Trophoblast cell (in vitro differentiated cells and primary cell): ENCODE data around the gene PRKCH.

Experiments used
- DNase-seq, 2 donors: peaks; one replicate each; pipeline ENCODE4 v3.0.0-alpha.2; 2016
- H2AFZ ChIP-seq: 2 replicates; pipeline ENCODE4 v1.6.1; 2013; ENCODE audit warnings: low read length, moderate library complexity, mild to moderate bottlenecking; ENCODE audit not compliant: insufficient read depth, poor library complexity
- H2AK5ac ChIP-seq: 2 replicates; pipeline ENCODE4 v1.6.1; 2013; ENCODE audit warnings: mild to moderate bottlenecking, low read length
- H2BK120ac ChIP-seq: 2 replicates; pipeline ENCODE4 v1.6.1; 2013; ENCODE audit warnings: low read length, mild to moderate bottlenecking, moderate library complexity; ENCODE audit not compliant: insufficient read depth, poor library complexity
- H2BK12ac ChIP-seq: 2 replicates; pipeline ENCODE4 v1.6.1; 2013; ENCODE audit warnings: mild to moderate bottlenecking, low read length, moderate library complexity
- H2BK5ac ChIP-seq: 2 replicates; pipeline ENCODE4 v1.6.1; 2013; ENCODE audit warnings: low read length, low read depth, moderate library complexity, mild to moderate bottlenecking; ENCODE audit not compliant: poor library complexity
- H3K14ac ChIP-seq: 2 replicates; pipeline ENCODE4 v1.6.1; 2013; ENCODE audit warnings: mild to moderate bottlenecking, low read length
- H3K18ac ChIP-seq: 2 replicates; pipeline ENCODE4 v1.6.1; 2013; ENCODE audit warnings: mild to moderate bottlenecking, low read length
- H3K23ac ChIP-seq: 2 replicates; pipeline ENCODE4 v1.6.1; 2013; ENCODE audit warnings: low read length
- H3K27ac ChIP-seq: 2 replicates; pipeline ENCODE4 v1.5.1; 2013; ENCODE audit warnings: low read depth, mild to moderate bottlenecking, inconsistent platforms, low read length, moderate library complexity
- H3K27me3 ChIP-seq: 2 replicates; pipeline ENCODE4 v1.6.1; 2013; ENCODE audit warnings: inconsistent platforms, mild to moderate bottlenecking, low read length, moderate library complexity; ENCODE audit not compliant: insufficient read depth
- H3K36me3 ChIP-seq, 2 experiments: 1 replicate in 1 of 2; 2 replicates in 1 of 2; pipeline ENCODE4 v1.6.1; 2013; ENCODE audit warnings: low read length in 2 of 2, mild to moderate bottlenecking in 2 of 2, moderate library complexity in 1 of 2; ENCODE audit not compliant: insufficient read depth in 2 of 2, control insufficient read depth in 1 of 2
- H3K4ac ChIP-seq: 2 replicates; pipeline ENCODE4 v1.6.1; 2013; ENCODE audit warnings: low read depth, mild to moderate bottlenecking, low read length, moderate library complexity
- H3K4me1 ChIP-seq, 2 experiments: 1 replicate in 1 of 2; 2 replicates in 1 of 2; pipeline ENCODE4 v1.6.1; 2013; ENCODE audit warnings: low read length in 2 of 2, mild to moderate bottlenecking in 2 of 2, moderate library complexity in 1 of 2; ENCODE audit not compliant: insufficient read depth in 2 of 2, control insufficient read depth in 1 of 2
- H3K4me2 ChIP-seq: 2 replicates; pipeline ENCODE4 v1.6.1; 2013; ENCODE audit warnings: inconsistent platforms, mild to moderate bottlenecking, low read length, moderate library complexity
- H3K4me3 ChIP-seq: 2 replicates; pipeline ENCODE4 v1.5.1; 2013; ENCODE audit warnings: mild to moderate bottlenecking, low read depth, low read length, inconsistent platforms
- H3K79me1 ChIP-seq: one replicate; pipeline ENCODE4 v1.6.1; 2013; ENCODE audit warnings: low read length
- H3K79me2 ChIP-seq: 2 replicates; pipeline ENCODE4 v1.6.1; 2013; ENCODE audit warnings: low read length, mild to moderate bottlenecking; ENCODE audit not compliant: control insufficient read depth, insufficient read depth, poor library complexity
- H3K9ac ChIP-seq: 2 replicates; pipeline ENCODE4 v1.6.1; 2013; ENCODE audit warnings: mild to moderate bottlenecking, low read length
- H3K9me3 ChIP-seq: 2 replicates; pipeline ENCODE4 v1.6.1; 2013; ENCODE audit warnings: low read depth, mild to moderate bottlenecking, control low read depth, inconsistent platforms, low read length; ENCODE audit not compliant: insufficient read depth
- H4K12ac ChIP-seq: 2 replicates; pipeline ENCODE4 v1.6.1; 2013; ENCODE audit warnings: low read depth, mild to moderate bottlenecking, low read length, moderate library complexity
- H4K8ac ChIP-seq: 2 replicates; pipeline ENCODE4 v1.6.1; 2013; ENCODE audit warnings: low read depth, mild to moderate bottlenecking, low read length, moderate library complexity
- H4K91ac ChIP-seq: one replicate; pipeline ENCODE4 v1.6.1; 2013; ENCODE audit warnings: low read depth, mild to moderate bottlenecking, low read length, moderate library complexity
- WGBS: extraction: QIAGEN DNeasy Blood & Tissue Kit; methylation state at CpG from one replicate; pipeline ENCODE4 v1.1.7; 2013; ENCODE audit warnings: missing lambda C conversion rate; ENCODE audit not compliant: insufficient read length, insufficient coverage; ENCODE audit errors: extremely low coverage; 5-methylcytosine and 5-hydroxymethylcytosine counted together

PRKCH gene

GRCh38 chr14:61582815-61583214 is 261.4 kb downstream of the PRKCH start:
- Histone ChIP-seq H2AK5ac (no peak overlapping the region), H3K79me2 (peaks cover 2% of the 10 kb centered on the region), H3K79me1 (peaks cover 26% of the 10 kb centered on the region), H3K23ac (no peak overlapping the region), H3K27ac (no peak overlapping the region), H2AFZ (no peak overlapping the region), H3K4ac (no peak overlapping the region), H3K18ac (no peak overlapping the region), H2BK12ac (peak overlapping the region; percentile 98), H3K27me3 (no peaks in the 10 kb centered on the region), H3K4me1 (peaks cover 8 to 16% of the 10 kb centered on the region in 2 experiments), H3K14ac (no peak overlapping the region), H4K12ac (no peak overlapping the region), H3K4me3 (no peak overlapping the region), H3K9ac (no peak overlapping the region), H4K91ac (peak overlapping the region; percentile 61), H2BK5ac (no peak overlapping the region), H2BK120ac (peak overlapping the region; percentile 94), H4K8ac (no peak overlapping the region), H3K4me2 (no peak overlapping the region), H3K9me3 (no peaks in the 10 kb centered on the region), H3K36me3 (no peaks in the 10 kb centered on the region)
- no CpG with 5 or more reads among the region's 2 CpGs for WGBS
- DNase-seq: no peak

DNA sequence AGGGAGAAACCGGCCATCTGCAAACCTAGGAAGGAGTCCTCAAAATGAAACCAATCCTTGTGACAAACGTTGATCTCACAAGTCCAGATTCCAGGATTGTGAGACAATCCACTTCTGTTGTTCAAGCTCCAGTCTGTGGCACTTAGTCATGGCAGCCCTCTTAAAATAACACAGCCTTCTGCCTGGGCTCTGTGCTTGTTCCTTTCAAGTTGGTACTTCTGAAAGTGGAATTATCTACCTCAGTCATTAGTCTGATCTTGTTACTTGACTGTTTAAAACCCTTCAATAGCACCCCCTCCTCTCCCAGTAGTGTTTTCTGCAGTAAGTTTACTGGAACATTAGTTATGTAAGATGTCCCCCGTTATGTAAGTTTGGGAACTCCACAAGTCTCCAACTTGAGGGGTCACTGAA is 263.0 kb downstream of the PRKCH start:
- Histone ChIP-seq H3K4ac (no peak overlapping the region), H3K18ac (no peak overlapping the region), H3K9me3 (no peaks in the 10 kb centered on the region), H2AK5ac (no peak overlapping the region), H4K8ac (no peak overlapping the region), H3K36me3 (no peaks in the 10 kb centered on the region), H2AFZ (no peak overlapping the region), H2BK12ac (peak overlapping the region; percentile 6), H3K4me1 (peaks cover 8 to 16% of the 10 kb centered on the region in 2 experiments), H3K27ac (peak overlapping the region; percentile 74), H3K14ac (no peak overlapping the region), H3K27me3 (no peaks in the 10 kb centered on the region), H3K4me2 (no peak overlapping the region), H4K12ac (no peak overlapping the region), H3K23ac (no peak overlapping the region), H3K9ac (no peak overlapping the region), H2BK5ac (peak overlapping the region; percentile 8), H3K4me3 (no peak overlapping the region), H3K79me1 (peaks cover 30% of the 10 kb centered on the region), H3K79me2 (peaks cover 2% of the 10 kb centered on the region), H2BK120ac (peak overlapping the region; percentile 68), H4K91ac (peak overlapping the region; percentile 69)
- peak in 1 of 2 donors; percentile 45 for DNase-seq
- no CpG with 5 or more reads among the region's 3 CpGs for WGBS

GRCh38 chr14:61585598-61586543 is 264.5 kb downstream of the PRKCH start:
- H3K27me3 ChIP-seq: no peaks in the 10 kb centered on the region
- DNase-seq: peak in 1 of 2 donors; percentile 23
- H3K4me2 ChIP-seq: no peak overlapping the region
- peak overlapping the region; percentile 83 for H4K91ac ChIP-seq
- H3K27ac ChIP-seq: no peak overlapping the region
- WGBS: no CpG with 5 or more reads among the region's 5 CpGs
- peaks cover 30% of the 10 kb centered on the region for H3K79me1 ChIP-seq
- no peaks in the 10 kb centered on the region for H3K9me3 ChIP-seq
- H4K12ac ChIP-seq: no peak overlapping the region
- no peak overlapping the region for H3K4me3 ChIP-seq
- peaks cover 8 to 18% of the 10 kb centered on the region in 2 experiments for H3K4me1 ChIP-seq
- H3K79me2 ChIP-seq: peaks cover 2% of the 10 kb centered on the region
- H3K14ac ChIP-seq: peak overlapping the region; percentile 71
- no peaks in the 10 kb centered on the region for H3K36me3 ChIP-seq
- H3K18ac ChIP-seq: peak overlapping the region; percentile 48
- H2AFZ ChIP-seq: no peak overlapping the region
- H3K9ac ChIP-seq: no peak overlapping the region
- H2AK5ac ChIP-seq: peak overlapping the region; percentile 75
- peak overlapping the region; percentile 94 for H2BK12ac ChIP-seq
- H3K23ac ChIP-seq: no peak overlapping the region
- peak overlapping the region; percentile 13 for H3K4ac ChIP-seq
- H2BK5ac ChIP-seq: peak overlapping the region; percentile 37
- peak overlapping the region; percentile 64 for H4K8ac ChIP-seq
- peak overlapping the region; percentile 84 for H2BK120ac ChIP-seq

GRCh38 chr14:61586544-61587055 is 265.2 kb downstream of the PRKCH start:
- H3K4me2 ChIP-seq: no peak overlapping the region
- no peak overlapping the region for H3K4me3 ChIP-seq
- peak overlapping the region; percentile 9 for H3K18ac ChIP-seq
- H3K79me2 ChIP-seq: no peaks in the 10 kb centered on the region
- H3K27me3 ChIP-seq: no peaks in the 10 kb centered on the region
- H3K79me1 ChIP-seq: peaks cover 27% of the 10 kb centered on the region
- H4K91ac ChIP-seq: peak overlapping the region; percentile 77
- H2BK120ac ChIP-seq: peak overlapping the region; percentile 21
- H2BK5ac ChIP-seq: peak overlapping the region; percentile 4
- no peak overlapping the region for H2AFZ ChIP-seq
- peaks cover 5 to 15% of the 10 kb centered on the region in 2 experiments for H3K4me1 ChIP-seq
- no peak overlapping the region for H3K27ac ChIP-seq
- no peak overlapping the region for H4K12ac ChIP-seq
- H3K23ac ChIP-seq: no peak overlapping the region
- H3K14ac ChIP-seq: peak overlapping the region; percentile 13
- no peaks in the 10 kb centered on the region for H3K9me3 ChIP-seq
- no peak overlapping the region for H4K8ac ChIP-seq
- peak overlapping the region; percentile 24 for H3K4ac ChIP-seq
- H3K36me3 ChIP-seq: no peaks in the 10 kb centered on the region
- peak overlapping the region; percentile 51 for H2AK5ac ChIP-seq
- no CpG with 5 or more reads among the region's 4 CpGs for WGBS
- no peak overlapping the region for H3K9ac ChIP-seq
- H2BK12ac ChIP-seq: peak overlapping the region; percentile 58
- no peak for DNase-seq
